HepG2 (cell line): Measurements from ENCODE around the gene C1orf159. TPM values are rescaled to one million over a fixed set of nuclear protein-coding genes. Genes with fewer than 3 reads are reported as not detected.

Experiments used
- ERF ChIP-seq: IDR thresholded peaks from 2 replicates; pipeline ENCODE4 v1.6.1; 2018; ENCODE audit warnings: missing biosample characterization, missing genetic modification reagents
- FOXA3 ChIP-seq: IDR thresholded peaks from 2 replicates; pipeline ENCODE4 v1.6.1; 2016; ENCODE audit warnings: missing genetic modification reagents, missing compliant biosample characterization
- HIC2 ChIP-seq: sonication (generic); formaldehyde crosslinking; IDR thresholded peaks from 2 replicates; pipeline ENCODE4 v1.9.0; 2022; ENCODE audit warnings: low read depth, missing genetic modification reagents
- HMG20B ChIP-seq: conservative IDR thresholded peaks from 2 replicates; pipeline ENCODE4 v1.6.1; 2016; ENCODE audit warnings: missing genetic modification reagents, missing compliant biosample characterization
- HOXA5 ChIP-seq: sonication (generic); formaldehyde crosslinking; IDR thresholded peaks from 2 replicates; pipeline ENCODE4 v1.4.0; 2020; ENCODE audit warnings: missing genetic modification reagents
- MED13 ChIP-seq: sonication (generic); formaldehyde crosslinking; IDR thresholded peaks from 2 replicates; pipeline ENCODE4 v1.5.0; 2020; ENCODE audit warnings: missing genetic modification reagents
- NBN ChIP-seq: fragments of 450-650 bp; conservative IDR thresholded peaks from 2 replicates; pipeline ENCODE4 v1.6.1; 2017
- RELA ChIP-seq: sonication (generic); formaldehyde crosslinking; IDR thresholded peaks from 2 replicates; pipeline ENCODE4 v1.4.0; 2020; ENCODE audit warnings: missing genetic modification reagents
- SP1 ChIP-seq, 2 experiments: fragments of 450-650 bp in 1 of 2; sonication (generic) in 1 of 2; formaldehyde crosslinking in 1 of 2; IDR thresholded peaks; 2 replicates each; pipeline versions ENCODE4 v1.4.0 to v1.6.1; 2016 to 2020; ENCODE audit warnings: missing genetic modification reagents in 1 of 2
- SRF ChIP-seq: IDR thresholded peaks from 2 replicates; pipeline ENCODE4 v1.6.1; 2011; ENCODE audit warnings: mild to moderate bottlenecking, low read depth, low read length, moderate library complexity
- STAG1 ChIP-seq: sonication (generic); formaldehyde crosslinking; IDR thresholded peaks from 2 replicates; pipeline ENCODE4 v1.4.0; 2020; ENCODE audit warnings: missing genetic modification reagents
- ZNF274 ChIP-seq: sonication (generic); formaldehyde crosslinking; IDR thresholded peaks from 2 replicates; pipeline ENCODE4 v1.5.1; 2020; ENCODE audit warnings: mild to moderate bottlenecking, missing genetic modification reagents
- ZNF501 ChIP-seq: sonication (generic); formaldehyde crosslinking; IDR thresholded peaks from 2 replicates; pipeline ENCODE4 v1.5.1; 2020; ENCODE audit warnings: mild to moderate bottlenecking, moderate library complexity, missing genetic modification reagents
- ZNF512B ChIP-seq: sonication (generic); formaldehyde crosslinking; IDR thresholded peaks from 2 replicates; pipeline ENCODE4 v1.5.1; 2020; ENCODE audit warnings: missing genetic modification reagents, mild to moderate bottlenecking, borderline replicate concordance
- ZNF597 ChIP-seq: sonication (generic); formaldehyde crosslinking; IDR thresholded peaks from 2 replicates; pipeline ENCODE4 v1.5.0; 2020; ENCODE audit warnings: missing genetic modification reagents
- ZNF800 ChIP-seq: sonication (generic); formaldehyde crosslinking; IDR thresholded peaks from 2 replicates; pipeline ENCODE4 v1.4.0; 2020; ENCODE audit warnings: missing genetic modification reagents
- ZSCAN21 ChIP-seq: sonication (generic); formaldehyde crosslinking; IDR thresholded peaks from 2 replicates; pipeline ENCODE4 v1.8.0; 2022; ENCODE audit warnings: mild to moderate bottlenecking, missing genetic modification reagents, moderate library complexity, borderline replicate concordance
- ZSCAN5A ChIP-seq: sonication (generic); formaldehyde crosslinking; IDR thresholded peaks from 2 replicates; pipeline ENCODE4 v1.8.0; 2022; ENCODE audit warnings: mild to moderate bottlenecking, missing genetic modification reagents, borderline replicate concordance
- polyA plus RNA-seq, 8 experiments: library from polyadenylated mRNA; depleted of rRNA in 3 of 8; stranded (reverse) in 7 of 8; unstranded in 1 of 8; fragments of >200 nt; fragmentation: Illumina TruSeq in 4 of 8; extraction: Trizol in 4 of 8; gene quantifications; 2 replicates each; pipeline versions ENCODE4 v1.2.1 to v1.2.3, GENCODE V29; 2011 to 2016; ENCODE audit warnings: low read depth in 4 of 8, missing spikeins in 1 of 8, mixed read lengths in 1 of 8; ENCODE audit not compliant: insufficient read depth in 1 of 8
- total RNA-seq, 5 experiments: library from RNA; depleted of rRNA; stranded (reverse); fragments of >200 nt; fragmentation: Illumina TruSeq; extraction: Trizol; gene quantifications; 2 replicates each; pipeline ENCODE4 v1.2.3, GENCODE V29; 2016; ENCODE audit warnings: low read depth in 1 of 5

The C1orf159 gene
- total and polyA plus RNA-seq, 2 of the 13 experiments (the other 11 are each of a cell fraction or from before 2014, with no cell fraction given) = 3.8 to 6.7 TPM

- TF ChIP-seq ZSCAN5A (CRISPR knock-in tag) (no peak), HOXA5 (CRISPR knock-in tag) (no peak), MED13 (CRISPR knock-in tag) (no peak), SRF (no peak), NBN (no peak), HIC2 (0 out of 2 replicates have a peak, but pooled peaks have one; percentile 33), STAG1 (CRISPR knock-in tag) (peak; percentile 2; the same call in 1 of the 2 replicates), ZNF597 (CRISPR knock-in tag) (no peak), ZSCAN21 (CRISPR knock-in tag) (no peak), ZNF512B (0 out of 2 replicates have a peak, but pooled peaks have one; percentile 56), ZNF501 (CRISPR knock-in tag) (peak; percentile 14; the same call in 1 of the 2 replicates), RELA (CRISPR knock-in tag) (no peak), SP1 (IDR thresholded peaks at IDR 0.05) (no peak), SP1 (CRISPR knock-in tag; IDR thresholded peaks at IDR 0.05) (no peak), HMG20B (CRISPR knock-in tag) (0 out of 2 replicates have a peak, but pooled peaks have one; percentile 28), ERF (CRISPR knock-in tag) (peak; percentile 25; the same call in 1 of the 2 replicates), FOXA3 (CRISPR knock-in tag) (peak; percentile 22; the same call in 1 of the 2 replicates), ZNF274 (no peak), ZNF800 (CRISPR knock-in tag) (0 out of 2 replicates have a peak, but pooled peaks have one; percentile 40)
Measured at GRCh38 chr1:1122981-1123480, 7.1 kb upstream of the C1orf159 start (continued).
